ENCODE measurements around the gene ST8SIA1.
A peak's percentile ranks its signal among the peaks of the same experiment; 100 is the strongest.
"Not testable (repeated sequence)": the region's sequence is repeated elsewhere in the genome, so short reads cannot be mapped to it uniquely, and the experiment has no call there.

Gene ST8SIA1, protein sequence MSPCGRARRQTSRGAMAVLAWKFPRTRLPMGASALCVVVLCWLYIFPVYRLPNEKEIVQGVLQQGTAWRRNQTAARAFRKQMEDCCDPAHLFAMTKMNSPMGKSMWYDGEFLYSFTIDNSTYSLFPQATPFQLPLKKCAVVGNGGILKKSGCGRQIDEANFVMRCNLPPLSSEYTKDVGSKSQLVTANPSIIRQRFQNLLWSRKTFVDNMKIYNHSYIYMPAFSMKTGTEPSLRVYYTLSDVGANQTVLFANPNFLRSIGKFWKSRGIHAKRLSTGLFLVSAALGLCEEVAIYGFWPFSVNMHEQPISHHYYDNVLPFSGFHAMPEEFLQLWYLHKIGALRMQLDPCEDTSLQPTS

DNA sequence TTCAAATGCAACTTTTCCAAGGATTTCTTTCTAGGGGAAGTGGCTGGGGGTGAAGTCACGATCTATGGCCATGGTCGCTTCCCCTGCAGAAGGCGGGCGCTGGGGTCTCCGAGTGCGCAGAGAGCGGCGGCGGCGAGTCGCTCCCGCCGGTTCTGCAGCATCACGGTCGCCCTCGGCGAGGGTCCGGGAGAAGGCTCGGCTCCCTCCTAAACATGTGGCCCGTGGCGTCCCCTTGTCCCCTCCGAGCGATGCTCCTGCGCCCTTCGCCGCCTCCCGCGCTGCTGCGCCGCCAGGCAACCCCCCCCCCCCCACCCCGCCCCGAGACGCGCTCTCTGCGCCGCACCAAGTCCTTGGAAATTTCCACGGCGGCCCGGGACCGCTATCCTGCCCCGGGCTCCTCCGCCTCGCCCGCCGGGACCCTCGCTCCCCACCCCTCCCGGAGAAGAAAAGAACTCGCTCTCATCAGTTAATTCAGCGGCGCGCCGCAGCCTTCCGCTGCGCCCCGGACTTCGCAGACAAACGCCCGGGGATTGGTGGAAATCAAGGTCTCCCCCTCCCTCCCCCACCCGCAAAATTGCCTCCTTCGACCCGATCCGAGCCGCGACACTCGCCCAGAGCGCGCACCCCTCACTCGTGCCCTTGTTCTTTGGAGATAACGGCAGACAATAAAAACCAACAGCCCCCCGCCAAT, at the start of gene ST8SIA1:
Gene ST8SIA1 (minus strand): TSS at position 298 of the 691 bp plus-strand sequence. CDS start 475 bp downstream, outside the sequence.
- DNase-seq = peak; percentile 50

DNA sequence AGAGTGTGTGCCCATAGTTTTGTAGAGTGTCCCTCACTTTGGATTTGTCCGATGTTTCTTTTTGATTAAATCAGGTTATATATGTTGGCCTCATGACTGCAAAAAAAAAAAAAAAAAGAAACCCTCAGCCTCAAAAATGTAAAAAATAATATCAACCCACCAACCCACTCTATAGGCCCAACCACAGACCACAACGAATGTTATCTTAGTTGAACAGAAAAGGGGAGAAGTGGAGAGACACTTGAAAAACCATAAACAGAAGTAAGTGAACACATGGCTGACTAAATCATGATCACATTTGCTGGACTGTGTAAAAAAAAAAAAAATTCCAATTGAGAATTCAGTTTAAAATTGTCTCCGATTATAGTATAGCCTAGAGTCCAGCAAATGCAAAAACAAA, 45.5 kb upstream of the ST8SIA1 start:
- no peak for DNase-seq

GRCh38 chr12:22377731-22378496, 43.4 kb upstream of the ST8SIA1 start:
- DNase-seq = no peak

- DNase-seq = not testable (repeated sequence)
These were observed 42.2 kb upstream of the ST8SIA1 start for GRCh38 chr12:22376596-22377150.

DNA sequence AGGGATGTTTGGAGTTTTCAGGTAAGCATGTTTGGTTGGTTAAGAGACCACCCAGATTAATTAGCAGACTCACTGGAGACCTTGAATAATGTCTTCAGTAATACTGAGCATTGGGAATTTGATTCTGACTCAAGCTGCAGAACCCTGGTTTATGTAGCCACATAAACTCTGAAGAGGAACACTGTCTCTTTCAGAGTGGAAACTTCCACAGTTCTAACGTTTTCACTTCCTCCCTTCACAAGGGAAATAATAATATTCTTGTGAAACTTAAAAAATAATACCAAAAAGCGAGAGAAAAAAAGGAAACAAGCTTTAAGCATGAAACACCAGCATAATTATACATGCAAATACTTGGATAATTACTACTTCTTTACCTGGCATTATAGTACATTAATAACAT, 40.0 kb upstream of the ST8SIA1 start:
- DNase-seq = no peak

- no peak for DNase-seq
These were observed 37.9 kb upstream of the ST8SIA1 start for GRCh38 chr12:22372277-22372837.

GRCh38 chr12:22366181-22366580, 31.7 kb upstream of the ST8SIA1 start:
- DNase-seq = no peak

GRCh38 chr12:22361785-22362184, 27.3 kb upstream of the ST8SIA1 start:
- DNase-seq = no peak

- no peak for DNase-seq
These were observed 26.3 kb upstream of the ST8SIA1 start for GRCh38 chr12:22360774-22361173.

- no peak for DNase-seq
These were observed 23.0 kb upstream of the ST8SIA1 start for GRCh38 chr12:22357531-22357930.

GRCh38 chr12:22356231-22356630, 21.7 kb upstream of the ST8SIA1 start:
- DNase-seq = no peak

GRCh38 chr12:22355011-22355580, 20.6 kb upstream of the ST8SIA1 start:
- no peak for DNase-seq

DNA sequence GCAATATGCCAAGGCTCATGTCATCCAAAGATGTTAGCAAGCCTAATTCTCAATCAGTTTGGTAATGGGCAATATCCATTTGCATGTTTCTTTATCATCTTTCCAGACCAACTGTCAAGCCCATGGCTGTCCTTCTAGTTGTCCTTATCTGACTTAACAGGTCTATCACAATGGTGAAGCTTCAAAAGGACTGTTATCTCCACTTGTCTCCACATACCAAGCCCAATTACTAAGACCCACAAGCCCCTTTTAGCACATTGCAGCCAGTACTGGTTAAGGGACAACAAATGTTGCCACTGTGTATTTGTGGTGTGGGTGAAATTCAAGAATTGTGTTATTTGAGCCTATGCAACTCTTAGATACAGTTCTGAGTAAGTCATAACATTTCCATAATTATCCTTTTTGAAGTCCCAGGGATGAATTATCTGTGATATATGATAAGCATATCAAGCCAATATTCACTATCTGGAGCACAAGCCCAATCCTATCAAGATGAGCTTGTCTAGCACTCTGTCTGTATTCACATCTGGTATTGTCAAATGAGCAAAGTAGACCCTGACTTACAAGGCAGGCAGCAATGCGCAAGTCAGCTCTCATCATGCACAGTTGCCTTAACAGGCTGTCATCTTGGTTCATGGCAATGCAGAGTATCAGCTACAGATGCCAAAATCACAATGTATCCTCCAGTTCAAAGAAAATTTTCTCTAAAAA, 19.3 kb upstream of the ST8SIA1 start:
- DNase-seq = no peak

GRCh38 chr12:22350886-22351285, 16.4 kb upstream of the ST8SIA1 start:
- DNase-seq = no peak

GRCh38 chr12:22348208-22348607, 13.7 kb upstream of the ST8SIA1 start:
- DNase-seq = no peak

DNA sequence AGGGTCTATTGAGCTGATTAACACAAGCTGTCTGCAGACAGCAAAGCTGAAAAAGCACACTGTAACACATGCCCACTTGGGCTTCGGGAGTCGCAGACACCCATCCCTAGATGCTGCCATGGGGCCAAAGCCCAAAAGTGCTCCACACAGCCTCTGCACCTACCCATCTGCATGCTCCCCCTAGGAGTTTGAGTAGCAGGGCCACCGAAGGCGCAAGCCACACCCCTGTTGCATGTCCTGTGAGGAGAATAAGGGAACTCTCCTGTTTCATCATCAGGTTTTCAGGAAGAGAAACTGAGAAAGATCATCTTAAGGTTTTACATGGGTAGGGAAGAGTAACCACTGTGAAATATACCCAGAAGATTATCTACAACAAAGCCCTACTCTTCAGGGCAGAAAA, 5.6 kb upstream of the ST8SIA1 start:
- DNase-seq = no peak

- no peak for DNase-seq
These were observed 5.2 kb upstream of the ST8SIA1 start for GRCh38 chr12:22339691-22340090.

DNA sequence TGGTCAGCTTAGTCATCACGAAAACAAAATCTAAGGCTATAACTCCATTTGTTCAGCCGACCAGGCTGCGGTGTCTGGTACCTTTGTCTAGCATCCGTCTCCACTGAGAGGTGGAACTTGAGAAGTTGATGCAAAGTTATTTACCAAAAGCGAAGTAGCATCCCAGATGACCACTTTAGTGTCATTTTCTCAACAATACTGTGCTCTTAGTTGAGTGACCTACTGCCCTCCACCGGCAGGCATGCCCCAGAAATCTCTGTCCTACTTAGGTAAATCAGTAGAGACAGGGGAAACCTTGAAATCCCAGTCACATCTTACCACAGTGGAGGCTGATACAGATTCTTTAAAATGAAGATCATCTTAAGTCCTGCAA, 1.3 kb upstream of the ST8SIA1 start:
- no peak for DNase-seq

DNA sequence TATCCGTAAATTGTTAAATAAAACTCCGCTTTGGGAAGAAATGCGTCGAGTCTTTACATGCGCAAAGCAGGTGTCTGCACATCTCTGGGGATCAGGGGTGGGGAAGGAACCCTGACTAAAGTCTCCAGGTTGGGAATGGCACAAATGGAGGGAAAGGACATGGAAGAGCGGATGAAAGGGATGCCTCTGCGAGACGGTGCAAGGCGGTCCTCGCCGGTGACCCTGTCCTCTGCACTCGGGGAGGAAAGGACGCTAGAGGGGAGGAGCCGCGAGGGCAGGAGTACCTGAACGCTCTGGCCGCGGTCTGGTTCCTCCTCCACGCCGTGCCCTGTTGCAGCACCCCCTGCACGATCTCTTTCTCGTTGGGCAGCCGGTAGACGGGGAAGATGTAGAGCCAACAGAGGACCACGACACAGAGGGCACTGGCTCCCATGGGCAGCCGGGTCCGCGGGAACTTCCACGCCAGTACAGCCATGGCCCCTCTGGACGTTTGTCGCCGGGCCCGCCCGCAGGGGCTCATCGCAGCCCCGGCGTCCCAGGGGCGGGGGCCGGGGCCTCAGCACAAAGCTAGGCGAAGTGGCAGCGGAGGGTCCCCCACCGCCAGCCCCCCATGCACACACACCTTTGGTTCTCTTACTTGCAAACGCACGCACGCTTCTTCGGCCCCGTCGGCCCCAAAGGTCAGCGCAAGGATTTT, 646 bp downstream of the ST8SIA1 start:
- DNase-seq = no peak

DNA sequence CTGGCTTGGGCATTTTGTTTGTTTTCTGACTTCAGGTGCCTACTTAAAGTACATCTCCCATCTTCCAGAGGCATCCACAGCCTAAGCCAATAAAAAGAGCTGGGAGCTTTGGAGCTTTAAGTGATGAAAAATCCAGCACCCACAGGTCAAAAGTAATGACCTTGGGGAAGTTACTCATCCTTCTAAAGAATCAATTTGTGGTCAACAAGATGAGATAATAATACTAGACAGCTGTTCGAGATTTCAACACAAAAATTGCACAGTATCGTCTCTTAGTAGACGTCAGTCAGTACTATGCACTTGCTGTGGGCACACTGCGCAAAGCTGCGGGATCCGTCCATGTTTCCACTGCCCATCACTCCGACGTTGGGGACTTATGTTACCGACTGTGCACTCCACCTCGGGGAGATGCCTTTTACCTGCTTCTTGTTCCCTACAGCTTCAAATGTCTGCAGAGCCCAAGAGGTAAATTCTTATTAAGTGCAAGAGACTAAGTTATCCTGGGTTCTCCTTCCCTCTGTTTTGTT, 1.3 kb downstream of the ST8SIA1 start:
- no peak for DNase-seq

GRCh38 chr12:22332202-22332601, 2.3 kb downstream of the ST8SIA1 start:
- DNase-seq = no peak

All from activated naive CD4-positive, alpha-beta T cell treated with anti-CD3 and anti-CD28 coated beads, Interleukin-2, amount 50 U/mL, for 16 hours (primary cell).